Neural cell (in vitro differentiated cells): ENCODE measurements around the gene SYCP1.

Experiments
- CTCF ChIP-seq: fragments of 450-650 bp; IDR thresholded peaks from 2 replicates; pipeline ENCODE4 v1.5.1; 2014; ENCODE audit warnings: antibody characterized with exemption, mild to moderate bottlenecking, moderate library complexity; ENCODE audit not compliant: poor library complexity, severe bottlenecking
- EP300 ChIP-seq: fragments of 450-650 bp; conservative IDR thresholded peaks from 2 replicates; pipeline ENCODE4 v1.6.1; 2014; ENCODE audit warnings: antibody characterized with exemption, mild to moderate bottlenecking, moderate library complexity; ENCODE audit not compliant: poor library complexity, severe bottlenecking
- EZH2 ChIP-seq: fragments of 200-600, 300-800 bp; shearing (Covaris generic), sonication (generic); IDR thresholded peaks from 2 replicates; pipeline ENCODE4 v1.6.1; 2014; ENCODE audit warnings: antibody characterized with exemption, low read length, borderline replicate concordance, mild to moderate bottlenecking; ENCODE audit not compliant: insufficient read depth, poor library complexity, severe bottlenecking
- POLR2AphosphoS5 ChIP-seq: IDR thresholded peaks from 2 replicates; pipeline ENCODE4 v1.6.1; 2012
- SMC3 ChIP-seq: fragments of 450-650 bp; conservative IDR thresholded peaks from 2 replicates; pipeline ENCODE4 v1.6.1; 2014; ENCODE audit warnings: antibody characterized with exemption, mild to moderate bottlenecking, moderate library complexity; ENCODE audit not compliant: poor library complexity
- TF ChIP-seq, protein P1 (sequence below): IDR thresholded peaks from 2 replicates; pipeline ENCODE4 v1.6.1; 2012; ENCODE audit warnings: borderline replicate concordance

- TF ChIP-seq POLR2AphosphoS5 (no peak), CTCF (no peak), EZH2 (no peak), EP300 (no peak), SMC3 (no peak)
- TF ChIP-seq, protein P1, sequence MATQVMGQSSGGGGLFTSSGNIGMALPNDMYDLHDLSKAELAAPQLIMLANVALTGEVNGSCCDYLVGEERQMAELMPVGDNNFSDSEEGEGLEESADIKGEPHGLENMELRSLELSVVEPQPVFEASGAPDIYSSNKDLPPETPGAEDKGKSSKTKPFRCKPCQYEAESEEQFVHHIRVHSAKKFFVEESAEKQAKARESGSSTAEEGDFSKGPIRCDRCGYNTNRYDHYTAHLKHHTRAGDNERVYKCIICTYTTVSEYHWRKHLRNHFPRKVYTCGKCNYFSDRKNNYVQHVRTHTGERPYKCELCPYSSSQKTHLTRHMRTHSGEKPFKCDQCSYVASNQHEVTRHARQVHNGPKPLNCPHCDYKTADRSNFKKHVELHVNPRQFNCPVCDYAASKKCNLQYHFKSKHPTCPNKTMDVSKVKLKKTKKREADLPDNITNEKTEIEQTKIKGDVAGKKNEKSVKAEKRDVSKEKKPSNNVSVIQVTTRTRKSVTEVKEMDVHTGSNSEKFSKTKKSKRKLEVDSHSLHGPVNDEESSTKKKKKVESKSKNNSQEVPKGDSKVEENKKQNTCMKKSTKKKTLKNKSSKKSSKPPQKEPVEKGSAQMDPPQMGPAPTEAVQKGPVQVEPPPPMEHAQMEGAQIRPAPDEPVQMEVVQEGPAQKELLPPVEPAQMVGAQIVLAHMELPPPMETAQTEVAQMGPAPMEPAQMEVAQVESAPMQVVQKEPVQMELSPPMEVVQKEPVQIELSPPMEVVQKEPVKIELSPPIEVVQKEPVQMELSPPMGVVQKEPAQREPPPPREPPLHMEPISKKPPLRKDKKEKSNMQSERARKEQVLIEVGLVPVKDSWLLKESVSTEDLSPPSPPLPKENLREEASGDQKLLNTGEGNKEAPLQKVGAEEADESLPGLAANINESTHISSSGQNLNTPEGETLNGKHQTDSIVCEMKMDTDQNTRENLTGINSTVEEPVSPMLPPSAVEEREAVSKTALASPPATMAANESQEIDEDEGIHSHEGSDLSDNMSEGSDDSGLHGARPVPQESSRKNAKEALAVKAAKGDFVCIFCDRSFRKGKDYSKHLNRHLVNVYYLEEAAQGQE: no peak
Measured at GRCh38 chr1:114988095-114988494, 133.4 kb downstream of the SYCP1 start.
